Measurements from ENCODE around the gene WDR74. TPM values are rescaled to one million over a fixed set of nuclear protein-coding genes. Genes with fewer than 3 reads are reported as not detected.
"Not testable (repeated sequence)": the region's sequence is repeated elsewhere in the genome, so short reads cannot be mapped to it uniquely, and the experiment has no call there.

WDR74 gene
- total RNA-seq, 1 donor from 2014 or later: 42.1 TPM

GRCh38 chr11:62860835-62861563 lies 21.6 kb upstream of the WDR74 start:
- TF ChIP-seq CTCF (IDR thresholded peaks at IDR 0.05): no peak
- Mint-ChIP-seq H3K4me3 (ENCODE audit: unreplicated experiment) (no peak overlapping the region), H3K36me3 (ENCODE audit: unreplicated experiment) (no peaks in the 10 kb centered on the region), H3K27me3 (ENCODE audit: unreplicated experiment) (no peaks in the 10 kb centered on the region), H3K27ac (ENCODE audit: unreplicated experiment) (no peak overlapping the region), H3K9me3 (ENCODE audit: unreplicated experiment) (no peaks in the 10 kb centered on the region), H3K4me1 (ENCODE audit: unreplicated experiment) (peaks cover 23% of the 10 kb centered on the region)
- DNase-seq (ENCODE audit: extremely low spot score, unreplicated experiment): no peak

DNA sequence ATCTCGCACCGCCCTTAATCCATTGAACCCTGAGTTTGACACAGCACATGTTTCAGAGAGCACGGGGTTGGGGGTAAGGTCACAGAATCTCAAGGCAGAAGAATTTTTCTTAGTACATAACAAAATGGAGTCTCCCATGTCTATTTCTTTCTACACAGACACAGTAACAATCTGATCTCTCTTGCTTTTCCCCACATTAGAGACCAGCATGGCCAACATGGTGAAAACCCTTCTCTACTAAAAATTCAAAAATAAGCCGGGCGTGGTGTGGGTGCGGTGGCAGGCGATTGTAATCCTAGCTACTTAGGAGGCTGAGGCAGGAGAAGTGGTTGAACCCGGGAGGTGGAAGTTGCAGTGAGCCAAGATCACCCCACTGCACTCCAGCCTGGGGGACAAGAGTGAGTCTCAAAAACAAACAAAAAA lies 19.9 kb upstream of the WDR74 start:
- H3K27ac Mint-ChIP-seq (ENCODE audit: unreplicated experiment); DNase-seq (ENCODE audit: extremely low spot score, unreplicated experiment); H3K4me3 Mint-ChIP-seq (ENCODE audit: unreplicated experiment); H3K9me3 Mint-ChIP-seq (ENCODE audit: unreplicated experiment); H3K36me3 Mint-ChIP-seq (ENCODE audit: unreplicated experiment); H3K27me3 Mint-ChIP-seq (ENCODE audit: unreplicated experiment): not testable (repeated sequence)
- H3K4me1 Mint-ChIP-seq (ENCODE audit: unreplicated experiment): peaks cover 32% of the 10 kb centered on the region

DNA sequence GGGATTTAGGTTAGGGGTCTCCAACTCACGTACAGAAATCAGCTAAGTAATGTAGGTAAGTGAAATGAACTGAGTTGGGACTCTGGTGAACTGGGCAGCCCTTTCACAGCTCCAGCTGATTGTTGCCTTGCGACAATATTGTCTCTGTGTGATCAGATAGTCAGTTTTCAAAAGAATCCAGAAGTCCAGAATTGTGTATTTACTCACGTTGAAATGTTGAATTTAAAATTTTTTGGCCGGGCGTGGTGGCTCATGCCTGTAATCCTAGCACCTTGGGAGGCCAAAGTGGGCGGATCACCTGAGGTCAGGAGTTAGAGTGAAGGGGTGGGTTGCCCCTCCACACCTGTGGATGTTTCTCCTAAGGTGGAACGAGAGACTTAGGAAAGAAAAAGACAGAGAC lies 18.8 kb upstream of the WDR74 start:
- H3K36me3 Mint-ChIP-seq (ENCODE audit: unreplicated experiment): peaks cover 19% of the 10 kb centered on the region
- no peaks in the 10 kb centered on the region for H3K9me3 Mint-ChIP-seq (ENCODE audit: unreplicated experiment)
- DNase-seq (ENCODE audit: extremely low spot score, unreplicated experiment): no peak
- no peak for TF ChIP-seq CTCF (IDR thresholded peaks at IDR 0.05)
- H3K4me1 Mint-ChIP-seq (ENCODE audit: unreplicated experiment): peaks cover 43% of the 10 kb centered on the region
- no peaks in the 10 kb centered on the region for H3K27me3 Mint-ChIP-seq (ENCODE audit: unreplicated experiment)
- peak overlapping the region; percentile 10 for H3K4me3 Mint-ChIP-seq (ENCODE audit: unreplicated experiment)
- peak overlapping the region; percentile 49 for H3K27ac Mint-ChIP-seq (ENCODE audit: unreplicated experiment)

DNA sequence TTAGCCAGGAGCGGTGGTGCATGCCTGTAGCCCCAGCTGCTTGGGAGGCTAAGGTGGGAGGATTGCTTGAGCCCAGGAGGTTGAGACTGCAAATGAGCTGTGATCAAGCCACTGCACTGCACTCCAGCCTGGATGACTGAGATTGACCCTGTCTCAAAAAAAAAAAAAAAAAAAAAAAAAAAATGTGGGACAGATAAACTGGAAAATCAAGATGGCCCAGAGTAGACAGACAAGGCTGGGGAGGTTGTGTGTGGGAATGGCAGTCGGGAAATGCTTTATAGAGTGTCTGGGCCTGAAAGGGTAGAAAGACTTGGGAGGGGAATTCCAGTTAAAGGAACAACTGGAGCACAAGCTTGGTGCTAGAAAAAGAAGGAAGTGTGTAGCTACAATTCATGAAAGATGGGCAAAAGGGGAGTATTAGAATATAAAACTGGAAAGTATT lies 18.2 kb upstream of the WDR74 start:
- no peaks in the 10 kb centered on the region for H3K27me3 Mint-ChIP-seq (ENCODE audit: unreplicated experiment)
- H3K4me3 Mint-ChIP-seq (ENCODE audit: unreplicated experiment): peak overlapping the region; percentile 95
- H3K9me3 Mint-ChIP-seq (ENCODE audit: unreplicated experiment): no peaks in the 10 kb centered on the region
- H3K36me3 Mint-ChIP-seq (ENCODE audit: unreplicated experiment): peaks cover 25% of the 10 kb centered on the region
- H3K4me1 Mint-ChIP-seq (ENCODE audit: unreplicated experiment): peaks cover 46% of the 10 kb centered on the region
- no peak for TF ChIP-seq CTCF (IDR thresholded peaks at IDR 0.05)
- peak overlapping the region; percentile 49 for H3K27ac Mint-ChIP-seq (ENCODE audit: unreplicated experiment)
- no peak for DNase-seq (ENCODE audit: extremely low spot score, unreplicated experiment)

DNA sequence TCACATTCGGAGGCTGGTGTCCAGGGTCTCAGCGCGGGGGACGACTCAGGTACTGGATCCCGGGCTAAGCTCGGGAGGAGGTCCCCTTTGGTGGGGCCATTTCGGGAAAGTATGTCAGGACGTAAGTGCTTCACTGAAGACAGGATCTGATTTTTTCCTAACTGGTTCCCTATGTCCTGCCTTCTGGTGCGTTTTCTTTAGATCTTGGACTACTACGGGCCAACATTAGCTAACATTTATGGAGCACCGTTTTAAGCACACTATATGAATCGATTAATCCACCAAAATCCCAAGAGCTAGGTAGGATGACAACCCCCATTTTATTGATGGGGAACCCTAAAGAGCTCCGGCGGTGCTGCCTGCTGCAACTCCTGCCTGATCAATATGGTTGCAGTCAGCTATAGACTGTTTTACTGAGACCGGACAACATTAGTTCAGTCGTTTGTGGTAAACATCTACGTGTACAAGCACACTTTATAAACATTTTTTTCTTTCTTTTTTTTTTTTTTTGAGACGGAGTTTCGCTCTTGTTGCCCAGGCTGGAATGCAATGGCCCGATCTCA lies 17.0 kb upstream of the WDR74 start:
- H3K4me1 Mint-ChIP-seq (ENCODE audit: unreplicated experiment): peaks cover 50% of the 10 kb centered on the region
- H3K27me3 Mint-ChIP-seq (ENCODE audit: unreplicated experiment): no peaks in the 10 kb centered on the region
- H3K9me3 Mint-ChIP-seq (ENCODE audit: unreplicated experiment): no peaks in the 10 kb centered on the region
- no peak for TF ChIP-seq CTCF (IDR thresholded peaks at IDR 0.05)
- peak overlapping the region; percentile 93 for H3K27ac Mint-ChIP-seq (ENCODE audit: unreplicated experiment)
- peak overlapping the region; percentile 95 for H3K4me3 Mint-ChIP-seq (ENCODE audit: unreplicated experiment)
- H3K36me3 Mint-ChIP-seq (ENCODE audit: unreplicated experiment): peaks cover 36% of the 10 kb centered on the region
- no peak for DNase-seq (ENCODE audit: extremely low spot score, unreplicated experiment)

Measured in osteocyte (in vitro differentiated cells).